GM12872 (cell line): Measurements from ENCODE around the gene PLD2.

Source experiments
- TF ChIP-seq, protein P1 (sequence below): IDR thresholded peaks from 3 replicates; pipeline ENCODE4 v1.5.1; 2011; ENCODE audit warnings: low read depth, mild to moderate bottlenecking, low read length, moderate library complexity; ENCODE audit not compliant: insufficient read depth

PLD2 gene

DNA sequence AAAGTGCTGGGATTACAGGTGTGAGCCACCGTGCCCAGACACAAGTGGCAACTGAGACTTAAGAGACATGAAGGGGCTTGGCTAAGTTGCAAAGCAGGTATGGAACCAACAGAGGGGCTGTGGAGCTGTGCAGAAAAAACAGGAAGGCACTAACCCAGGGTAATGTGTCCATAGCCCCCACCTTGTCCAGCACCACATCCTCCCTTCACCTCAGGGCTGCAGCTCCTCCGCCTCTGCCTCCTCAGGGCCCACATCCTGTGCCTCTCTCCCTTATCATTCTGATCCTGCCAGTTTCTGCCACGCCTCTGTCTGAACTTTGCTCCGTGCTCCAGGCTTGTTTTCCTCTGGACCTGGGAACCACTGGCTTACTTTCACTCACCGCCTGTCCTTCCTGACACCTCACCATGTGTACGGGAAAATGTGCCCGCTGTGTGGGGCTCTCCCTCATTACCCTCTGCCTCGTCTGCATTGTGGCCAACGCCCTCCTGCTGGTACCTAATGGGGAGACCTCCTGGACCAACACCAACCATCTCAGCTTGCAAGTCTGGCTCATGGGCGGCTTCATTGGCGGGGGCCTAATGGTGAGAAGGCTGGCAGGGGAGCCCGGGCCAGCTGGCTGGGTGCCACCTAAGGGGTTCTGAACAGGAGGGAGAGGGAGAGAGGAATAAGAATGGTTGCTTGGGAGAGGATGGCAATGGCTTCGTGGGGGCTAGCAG, 35.3 kb upstream of the PLD2 start, which contains the start of gene TM4SF5:
TM4SF5 (plus strand) TSS at position 368 of the 716 bp plus-strand sequence; CDS start at position 405, 37 bp downstream.
- TF ChIP-seq, protein P1, sequence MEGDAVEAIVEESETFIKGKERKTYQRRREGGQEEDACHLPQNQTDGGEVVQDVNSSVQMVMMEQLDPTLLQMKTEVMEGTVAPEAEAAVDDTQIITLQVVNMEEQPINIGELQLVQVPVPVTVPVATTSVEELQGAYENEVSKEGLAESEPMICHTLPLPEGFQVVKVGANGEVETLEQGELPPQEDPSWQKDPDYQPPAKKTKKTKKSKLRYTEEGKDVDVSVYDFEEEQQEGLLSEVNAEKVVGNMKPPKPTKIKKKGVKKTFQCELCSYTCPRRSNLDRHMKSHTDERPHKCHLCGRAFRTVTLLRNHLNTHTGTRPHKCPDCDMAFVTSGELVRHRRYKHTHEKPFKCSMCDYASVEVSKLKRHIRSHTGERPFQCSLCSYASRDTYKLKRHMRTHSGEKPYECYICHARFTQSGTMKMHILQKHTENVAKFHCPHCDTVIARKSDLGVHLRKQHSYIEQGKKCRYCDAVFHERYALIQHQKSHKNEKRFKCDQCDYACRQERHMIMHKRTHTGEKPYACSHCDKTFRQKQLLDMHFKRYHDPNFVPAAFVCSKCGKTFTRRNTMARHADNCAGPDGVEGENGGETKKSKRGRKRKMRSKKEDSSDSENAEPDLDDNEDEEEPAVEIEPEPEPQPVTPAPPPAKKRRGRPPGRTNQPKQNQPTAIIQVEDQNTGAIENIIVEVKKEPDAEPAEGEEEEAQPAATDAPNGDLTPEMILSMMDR, result no peak

- TF ChIP-seq, protein P1, result no peak
Measured at GRCh38 chr17:4772235-4772613, 34.7 kb upstream of the PLD2 start.

DNA sequence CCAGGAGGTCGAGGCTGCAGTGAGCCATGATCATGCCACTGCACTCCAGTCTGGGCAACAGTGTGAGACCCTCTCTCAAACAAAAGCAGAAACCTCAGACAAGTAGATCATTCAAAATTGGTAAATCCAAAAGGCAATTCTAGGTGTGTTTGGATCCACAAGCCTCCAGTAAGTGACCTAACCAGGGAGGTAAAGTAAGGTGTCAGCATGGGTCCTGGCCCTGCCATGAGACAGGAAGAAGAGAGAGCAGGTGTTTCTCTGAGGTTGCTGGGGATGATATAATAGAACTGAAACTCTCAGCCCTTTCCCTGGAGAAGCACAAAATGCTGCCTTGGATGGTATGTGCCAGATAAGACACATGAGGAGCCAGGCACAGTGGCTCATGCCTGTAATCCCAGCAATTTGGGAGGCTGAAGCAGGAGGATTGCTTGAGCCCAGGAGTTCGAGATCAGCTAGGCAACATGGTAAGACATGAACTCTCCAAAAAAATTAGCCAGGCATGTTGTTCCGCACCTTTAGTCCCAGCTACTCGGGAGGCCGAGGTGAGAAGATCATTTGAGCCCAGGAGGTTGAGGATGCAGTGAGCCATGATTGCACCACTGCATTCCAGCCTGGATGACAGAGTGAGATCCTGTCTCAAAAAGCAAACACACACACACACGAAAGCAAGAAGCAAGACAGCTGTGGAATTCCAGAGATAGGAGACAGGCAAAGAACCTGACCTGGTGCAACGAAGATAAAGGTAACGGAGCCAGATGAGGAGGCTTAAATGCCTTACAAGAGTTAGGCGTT, 28.8 kb upstream of the PLD2 start:
- TF ChIP-seq, protein P1, result no peak

DNA sequence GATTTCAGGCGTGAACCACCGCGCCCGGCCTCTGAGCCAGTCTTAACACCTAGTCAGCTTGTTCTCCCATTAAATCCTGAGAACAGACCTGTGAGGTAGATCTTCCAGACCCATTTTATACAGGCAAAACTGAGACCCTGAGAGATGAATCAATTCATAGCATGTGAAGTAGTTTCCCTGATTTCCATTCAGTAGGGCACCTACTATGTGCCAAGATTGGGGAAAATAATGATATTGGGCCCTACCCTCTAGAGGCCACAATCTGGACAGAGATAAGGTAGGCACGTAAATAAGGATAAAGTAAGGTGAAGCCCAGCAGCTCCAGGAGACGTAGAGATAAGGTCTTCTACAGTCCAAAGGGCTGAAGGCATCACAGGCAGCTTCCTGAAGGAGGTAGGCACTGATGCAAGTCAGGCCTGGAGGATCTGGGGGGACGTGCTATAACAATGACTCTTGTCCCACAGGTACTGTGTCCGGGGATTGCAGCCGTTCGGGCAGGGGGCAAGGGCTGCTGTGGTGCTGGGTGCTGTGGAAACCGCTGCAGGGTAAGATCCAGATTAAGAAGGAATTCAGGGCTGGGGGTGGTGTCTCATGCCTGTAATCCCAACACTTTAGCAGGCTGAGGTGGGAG, 26.5 kb upstream of the PLD2 start:
- TF ChIP-seq, protein P1, result no peak

GRCh38 chr17:4782652-4783051, 24.3 kb upstream of the PLD2 start:
- TF ChIP-seq, protein P1, result no peak

GRCh38 chr17:4785311-4786105, 21.4 kb upstream of the PLD2 start:
- TF ChIP-seq, protein P1, result no peak
